Measurements from ENCODE around the gene ARHGAP31.
"Not testable (repeated sequence)": the region's sequence is repeated elsewhere in the genome, so short reads cannot be mapped to it uniquely, and the experiment has no call there.

The ARHGAP31 gene

GRCh38 chr3:119318876-119319275 lies 24.7 kb downstream of the ARHGAP31 start:
- no peak overlapping the region for H3K56ac ChIP-seq (ENCODE audit: low read length)
- no peak overlapping the region for H2BK15ac ChIP-seq (replicated peaks; ENCODE audit: low read depth)
- no peak overlapping the region for H3K4me3 ChIP-seq (ENCODE audit: low read length)
- no peak overlapping the region for H2BK5ac ChIP-seq (ENCODE audit: low read length)
- no peak overlapping the region for H3K27ac ChIP-seq (ENCODE audit: low read depth, low read length)
- H3K4me2 ChIP-seq (ENCODE audit: low read length) = no peak overlapping the region
- H2BK120ac ChIP-seq (ENCODE audit: low read depth, low read length) = no peak overlapping the region
- H3K79me1 ChIP-seq (ENCODE audit: low read length) = peaks cover 5% of the 10 kb centered on the region
- WGBS (ENCODE audit: extremely low coverage, insufficient coverage, low lambda C conversion rate) = no CpG with 5 or more reads among the region's 3 CpGs
- no peaks in the 10 kb centered on the region for H3K27me3 ChIP-seq (ENCODE audit: insufficient read depth, low read length, poor library complexity)
- no peak overlapping the region for H3K23ac ChIP-seq (ENCODE audit: low read length)
- DNase-seq = no peak
- H3K4ac ChIP-seq (ENCODE audit: low read depth, low read length) = no peak overlapping the region
- no peak overlapping the region for H4K5ac ChIP-seq (ENCODE audit: low read length)
- no peak overlapping the region for H3K9ac ChIP-seq (ENCODE audit: low read length)
- H3K79me2 ChIP-seq (ENCODE audit: control insufficient read depth, insufficient read depth, low read length) = peaks cover under 1% of the 10 kb centered on the region
- H4K8ac ChIP-seq (ENCODE audit: low read depth, low read length) = no peak overlapping the region
- H3K18ac ChIP-seq (ENCODE audit: low read length) = no peak overlapping the region
- H3K4me1 ChIP-seq (ENCODE audit: control insufficient read depth, low read depth, low read length) = peaks cover 4% of the 10 kb centered on the region
- H2AK5ac ChIP-seq (ENCODE audit: low read length) = no peak overlapping the region
- H3K36me3 ChIP-seq (ENCODE audit: control insufficient read depth, insufficient read depth, low read length) = no peaks in the 10 kb centered on the region

GRCh38 chr3:119319311-119319710 lies 25.1 kb downstream of the ARHGAP31 start:
- DNase-seq = no peak
- H2BK15ac ChIP-seq (replicated peaks; ENCODE audit: low read depth) = no peak overlapping the region
- peaks cover 6% of the 10 kb centered on the region for H3K4me1 ChIP-seq (ENCODE audit: control insufficient read depth, low read depth, low read length)
- H3K4me3 ChIP-seq (ENCODE audit: low read length) = no peak overlapping the region
- no peak overlapping the region for H3K18ac ChIP-seq (ENCODE audit: low read length)
- no CpG with 5 or more reads among the region's 4 CpGs for WGBS (ENCODE audit: extremely low coverage, insufficient coverage, low lambda C conversion rate)
- H3K27me3 ChIP-seq (ENCODE audit: insufficient read depth, low read length, poor library complexity) = no peaks in the 10 kb centered on the region
- H3K36me3 ChIP-seq (ENCODE audit: control insufficient read depth, insufficient read depth, low read length) = no peaks in the 10 kb centered on the region
- peaks cover 5% of the 10 kb centered on the region for H3K79me1 ChIP-seq (ENCODE audit: low read length)
- no peak overlapping the region for H3K27ac ChIP-seq (ENCODE audit: low read depth, low read length)
- H3K4me2 ChIP-seq (ENCODE audit: low read length) = no peak overlapping the region
- no peak overlapping the region for H2AK5ac ChIP-seq (ENCODE audit: low read length)
- H3K4ac ChIP-seq (ENCODE audit: low read depth, low read length) = no peak overlapping the region
- H4K8ac ChIP-seq (ENCODE audit: low read depth, low read length) = no peak overlapping the region
- H3K79me2 ChIP-seq (ENCODE audit: control insufficient read depth, insufficient read depth, low read length) = no peaks in the 10 kb centered on the region
- H2BK5ac ChIP-seq (ENCODE audit: low read length) = no peak overlapping the region
- H3K56ac ChIP-seq (ENCODE audit: low read length) = no peak overlapping the region
- H2BK120ac ChIP-seq (ENCODE audit: low read depth, low read length) = no peak overlapping the region
- no peak overlapping the region for H3K23ac ChIP-seq (ENCODE audit: low read length)
- no peak overlapping the region for H3K9ac ChIP-seq (ENCODE audit: low read length)
- H4K5ac ChIP-seq (ENCODE audit: low read length) = no peak overlapping the region

GRCh38 chr3:119320785-119321184 lies 26.6 kb downstream of the ARHGAP31 start:
- not testable (repeated sequence) for H3K9ac ChIP-seq (ENCODE audit: low read length); H3K4me3 ChIP-seq (ENCODE audit: low read length); H2AK5ac ChIP-seq (ENCODE audit: low read length); H3K4me2 ChIP-seq (ENCODE audit: low read length); H3K4ac ChIP-seq (ENCODE audit: low read depth, low read length); H3K56ac ChIP-seq (ENCODE audit: low read length); H2BK15ac ChIP-seq (replicated peaks; ENCODE audit: low read depth); H2BK120ac ChIP-seq (ENCODE audit: low read depth, low read length); H3K18ac ChIP-seq (ENCODE audit: low read length); H3K79me2 ChIP-seq (ENCODE audit: control insufficient read depth, insufficient read depth, low read length); H2BK5ac ChIP-seq (ENCODE audit: low read length); H4K8ac ChIP-seq (ENCODE audit: low read depth, low read length); H4K5ac ChIP-seq (ENCODE audit: low read length); H3K27me3 ChIP-seq (ENCODE audit: insufficient read depth, low read length, poor library complexity); H3K23ac ChIP-seq (ENCODE audit: low read length); H3K36me3 ChIP-seq (ENCODE audit: control insufficient read depth, insufficient read depth, low read length); H3K79me1 ChIP-seq (ENCODE audit: low read length); H3K4me1 ChIP-seq (ENCODE audit: control insufficient read depth, low read depth, low read length); H3K27ac ChIP-seq (ENCODE audit: low read depth, low read length)
- DNase-seq = peak; percentile 44
- WGBS (ENCODE audit: extremely low coverage, insufficient coverage, low lambda C conversion rate) = no CpG with 5 or more reads among the region's 5 CpGs

GRCh38 chr3:119322021-119322834 lies 28.0 kb downstream of the ARHGAP31 start:
- H3K4me2 ChIP-seq (ENCODE audit: low read length) = peak overlapping the region; percentile 71
- H3K18ac ChIP-seq (ENCODE audit: low read length) = peak overlapping the region; percentile 45
- no peak overlapping the region for H2BK15ac ChIP-seq (replicated peaks; ENCODE audit: low read depth)
- H3K9ac ChIP-seq (ENCODE audit: low read length) = peak overlapping the region; percentile 81
- no peak for DNase-seq
- peak overlapping the region; percentile 83 for H3K23ac ChIP-seq (ENCODE audit: low read length)
- no peak overlapping the region for H2AK5ac ChIP-seq (ENCODE audit: low read length)
- H3K27me3 ChIP-seq (ENCODE audit: insufficient read depth, low read length, poor library complexity) = no peaks in the 10 kb centered on the region
- no peak overlapping the region for H4K5ac ChIP-seq (ENCODE audit: low read length)
- H3K79me1 ChIP-seq (ENCODE audit: low read length) = peaks cover 4% of the 10 kb centered on the region
- no peaks in the 10 kb centered on the region for H3K79me2 ChIP-seq (ENCODE audit: control insufficient read depth, insufficient read depth, low read length)
- H3K4me1 ChIP-seq (ENCODE audit: control insufficient read depth, low read depth, low read length) = peaks cover 6% of the 10 kb centered on the region
- peak overlapping the region; percentile 38 for H3K4me3 ChIP-seq (ENCODE audit: low read length)
- peak overlapping the region; percentile 94 for H3K56ac ChIP-seq (ENCODE audit: low read length)
- peak overlapping the region; percentile 64 for H2BK5ac ChIP-seq (ENCODE audit: low read length)
- H3K4ac ChIP-seq (ENCODE audit: low read depth, low read length) = peak overlapping the region; percentile 17
- peak overlapping the region; percentile 98 for H3K27ac ChIP-seq (ENCODE audit: low read depth, low read length)
- no CpG with 5 or more reads among the region's 26 CpGs for WGBS (ENCODE audit: extremely low coverage, insufficient coverage, low lambda C conversion rate)
- H4K8ac ChIP-seq (ENCODE audit: low read depth, low read length) = no peak overlapping the region
- no peaks in the 10 kb centered on the region for H3K36me3 ChIP-seq (ENCODE audit: control insufficient read depth, insufficient read depth, low read length)
- H2BK120ac ChIP-seq (ENCODE audit: low read depth, low read length) = peak overlapping the region; percentile 62

- no peak overlapping the region for H4K5ac ChIP-seq (ENCODE audit: low read length)
- H3K79me2 ChIP-seq (ENCODE audit: control insufficient read depth, insufficient read depth, low read length) = no peaks in the 10 kb centered on the region
- no peak overlapping the region for H4K8ac ChIP-seq (ENCODE audit: low read depth, low read length)
- H3K18ac ChIP-seq (ENCODE audit: low read length) = peak overlapping the region; percentile 45
- H2BK15ac ChIP-seq (replicated peaks; ENCODE audit: low read depth) = no peak overlapping the region
- no peaks in the 10 kb centered on the region for H3K36me3 ChIP-seq (ENCODE audit: control insufficient read depth, insufficient read depth, low read length)
- H3K27me3 ChIP-seq (ENCODE audit: insufficient read depth, low read length, poor library complexity) = no peaks in the 10 kb centered on the region
- peak overlapping the region; percentile 38 for H3K4me3 ChIP-seq (ENCODE audit: low read length)
- H3K4ac ChIP-seq (ENCODE audit: low read depth, low read length) = peak overlapping the region; percentile 93
- no CpG with 5 or more reads among the region's 71 CpGs for WGBS (ENCODE audit: extremely low coverage, insufficient coverage, low lambda C conversion rate)
- peak overlapping the region; percentile 40 for H2AK5ac ChIP-seq (ENCODE audit: low read length)
- peak overlapping the region; percentile 81 for H3K9ac ChIP-seq (ENCODE audit: low read length)
- peak overlapping the region; percentile 62 for H2BK120ac ChIP-seq (ENCODE audit: low read depth, low read length)
- DNase-seq = peak; percentile 94
- H3K56ac ChIP-seq (ENCODE audit: low read length) = peak overlapping the region; percentile 94
- H3K27ac ChIP-seq (ENCODE audit: low read depth, low read length) = peak overlapping the region; percentile 98
- H3K23ac ChIP-seq (ENCODE audit: low read length) = peak overlapping the region; percentile 84
- H3K4me2 ChIP-seq (ENCODE audit: low read length) = peak overlapping the region; percentile 71
- H2BK5ac ChIP-seq (ENCODE audit: low read length) = peak overlapping the region; percentile 77
- H3K4me1 ChIP-seq (ENCODE audit: control insufficient read depth, low read depth, low read length) = peaks cover 6% of the 10 kb centered on the region
- peaks cover 3% of the 10 kb centered on the region for H3K79me1 ChIP-seq (ENCODE audit: low read length)
Observed at GRCh38 chr3:119322835-119323722, 28.9 kb downstream of the ARHGAP31 start.

Measured in mesendoderm (in vitro differentiated cells).